HL-60 (cell line): ENCODE measurements around the gene PLA2R1.
"Not testable (repeated sequence)": the region's sequence is repeated elsewhere in the genome, so short reads cannot be mapped to it uniquely, and the experiment has no call there.

ENCODE experiments used
- DNase-seq, 2 experiments: peaks; one replicate each; pipeline ENCODE4 v3.0.0-alpha.2; 2010 to 2020; ENCODE audit warnings: low read depth in 1 of 2, low spot score in 1 of 2
- H3K27ac ChIP-seq: fragments of 250-450 bp; sonication (Bioruptor Pico); replicated peaks from 2 replicates; pipeline ENCODE4 v1.5.1; 2020; ENCODE audit warnings: mild to moderate bottlenecking, moderate library complexity
- H3K27me3 ChIP-seq: fragments of 250-450 bp; sonication (Bioruptor Pico); 2 replicates; pipeline ENCODE4 v1.5.1; 2021; ENCODE audit warnings: mild to moderate bottlenecking, moderate library complexity; ENCODE audit not compliant: insufficient read depth, poor library complexity, severe bottlenecking
- H3K4me3 ChIP-seq: replicated peaks from 2 replicates; pipeline ENCODE4 v1.5.1; 2011; ENCODE audit warnings: mild to moderate bottlenecking, control low read depth, low read length; ENCODE audit not compliant: insufficient read depth
- CTCF ChIP-seq: IDR thresholded peaks from one replicate; pipeline ENCODE4 v1.5.1; 2011; ENCODE audit warnings: low read length, control low read depth, inconsistent platforms; ENCODE audit not compliant: insufficient read depth
- GABPA ChIP-seq: IDR thresholded peaks from 2 replicates; pipeline ENCODE4 v1.6.1; 2012; ENCODE audit warnings: low read depth
- POLR2AphosphoS5 ChIP-seq: IDR thresholded peaks from 2 replicates; pipeline ENCODE4 v1.6.1; 2012; ENCODE audit warnings: low read depth
- REST ChIP-seq: IDR thresholded peaks from 2 replicates; pipeline ENCODE4 v1.6.1; 2012; ENCODE audit warnings: low read depth; ENCODE audit not compliant: insufficient replicate concordance
- SPI1 ChIP-seq: IDR thresholded peaks from 2 replicates; pipeline ENCODE4 v1.6.1; 2012; ENCODE audit warnings: low read depth, mild to moderate bottlenecking, borderline replicate concordance

PLA2R1 gene

GRCh38 chr2:159971365-159972152 is 90.9 kb downstream of the PLA2R1 start:
- DNase-seq, result peak in 1 of 2 experiments; percentile 21
- Histone ChIP-seq H3K27me3 (no peaks in the 10 kb centered on the region), H3K27ac (no peak overlapping the region), H3K4me3 (no peak overlapping the region)
- peak; percentile 91 for TF ChIP-seq SPI1
- no peak for TF ChIP-seq GABPA

- H3K4me3 ChIP-seq, H3K27me3 ChIP-seq, DNase-seq, H3K27ac ChIP-seq: not testable (repeated sequence)
Measured at GRCh38 chr2:159970548-159970947, 91.9 kb downstream of the PLA2R1 start.

GRCh38 chr2:159968279-159968900 is 94.0 kb downstream of the PLA2R1 start:
- TF ChIP-seq CTCF, result peak; percentile 37
- no peak for TF ChIP-seq GABPA
- TF ChIP-seq POLR2AphosphoS5, result no peak
- H3K4me3 ChIP-seq, result no peak overlapping the region
- H3K27me3 ChIP-seq, result no peaks in the 10 kb centered on the region
- DNase-seq, result peak in 1 of 2 experiments; percentile 46
- H3K27ac ChIP-seq, result no peak overlapping the region

GRCh38 chr2:159963700-159964099 is 98.7 kb downstream of the PLA2R1 start:
- no peaks in the 10 kb centered on the region for H3K27me3 ChIP-seq
- H3K27ac ChIP-seq, result no peak overlapping the region
- no peak overlapping the region for H3K4me3 ChIP-seq
- TF ChIP-seq GABPA (no peak), SPI1 (peak; percentile 19; the same call in 1 of the 2 replicates)
- DNase-seq, result no peak

GRCh38 chr2:159962513-159962912 is 99.9 kb downstream of the PLA2R1 start:
- not testable (repeated sequence) for DNase-seq, H3K27me3 ChIP-seq, H3K27ac ChIP-seq, H3K4me3 ChIP-seq

- TF ChIP-seq GABPA (no peak), POLR2AphosphoS5 (no peak), REST (no peak), CTCF (no peak), SPI1 (no peak)
- no peak overlapping the region for H3K27ac ChIP-seq
- H3K4me3 ChIP-seq, result no peak overlapping the region
- no peak for DNase-seq
- no peaks in the 10 kb centered on the region for H3K27me3 ChIP-seq
Measured at GRCh38 chr2:159961451-159961850, 101.0 kb downstream of the PLA2R1 start.
